Thyroid gland (tissue), 4 donors: ENCODE data around the gene TPD52L2.
"Not testable (repeated sequence)": the region's sequence is repeated elsewhere in the genome, so short reads cannot be mapped to it uniquely, and the experiment has no call there.

Experiments used
- CTCF ChIP-seq, 6 experiments: fragments of 200-600 bp in 3 of 6; fragments of 450-650 bp in 3 of 6; sonication (generic) in 3 of 6; IDR thresholded peaks; one replicate each; pipeline ENCODE4 v1.5.1; 2016 to 2019; ENCODE audit warnings: antibody characterized with exemption in 6 of 6, mild to moderate bottlenecking in 2 of 6, inconsistent platforms in 1 of 6, moderate library complexity in 1 of 6
- POLR2A ChIP-seq, 2 donors: fragments of 450-650 bp; IDR thresholded peaks; one replicate each; pipeline ENCODE4 v1.6.1; 2017; ENCODE audit warnings: antibody characterized with exemption in 2 of 2, mild to moderate bottlenecking in 2 of 2, moderate library complexity in 1 of 2

GRCh38 chr20:63851548-63851943 lies 13.5 kb upstream of the TPD52L2 start:
- not testable (repeated sequence) for TF ChIP-seq CTCF, POLR2A (IDR thresholded peaks at IDR 0.05)
